ENCODE measurements around the gene USP53.

GRCh38 chr4:119243868-119244267 lies 31.4 kb downstream of the USP53 start:
- TF ChIP-seq GATA2 (IDR thresholded peaks at IDR 0.05; ENCODE audit: low read depth, low read length) (no peak), GATA3 (IDR thresholded peaks at IDR 0.05; ENCODE audit: low read depth, low read length) (no peak)
